ENCODE measurements around the gene ECSIT. TPM values are rescaled to one million over a fixed set of nuclear protein-coding genes. Genes with fewer than 3 reads are reported as not detected.
"Not testable (repeated sequence)": the region's sequence is repeated elsewhere in the genome, so short reads cannot be mapped to it uniquely, and the experiment has no call there.

The ECSIT gene
- total and polyA plus RNA-seq, 10 donors = 30.2 to 55.1 (median 36.3) TPM

DNA sequence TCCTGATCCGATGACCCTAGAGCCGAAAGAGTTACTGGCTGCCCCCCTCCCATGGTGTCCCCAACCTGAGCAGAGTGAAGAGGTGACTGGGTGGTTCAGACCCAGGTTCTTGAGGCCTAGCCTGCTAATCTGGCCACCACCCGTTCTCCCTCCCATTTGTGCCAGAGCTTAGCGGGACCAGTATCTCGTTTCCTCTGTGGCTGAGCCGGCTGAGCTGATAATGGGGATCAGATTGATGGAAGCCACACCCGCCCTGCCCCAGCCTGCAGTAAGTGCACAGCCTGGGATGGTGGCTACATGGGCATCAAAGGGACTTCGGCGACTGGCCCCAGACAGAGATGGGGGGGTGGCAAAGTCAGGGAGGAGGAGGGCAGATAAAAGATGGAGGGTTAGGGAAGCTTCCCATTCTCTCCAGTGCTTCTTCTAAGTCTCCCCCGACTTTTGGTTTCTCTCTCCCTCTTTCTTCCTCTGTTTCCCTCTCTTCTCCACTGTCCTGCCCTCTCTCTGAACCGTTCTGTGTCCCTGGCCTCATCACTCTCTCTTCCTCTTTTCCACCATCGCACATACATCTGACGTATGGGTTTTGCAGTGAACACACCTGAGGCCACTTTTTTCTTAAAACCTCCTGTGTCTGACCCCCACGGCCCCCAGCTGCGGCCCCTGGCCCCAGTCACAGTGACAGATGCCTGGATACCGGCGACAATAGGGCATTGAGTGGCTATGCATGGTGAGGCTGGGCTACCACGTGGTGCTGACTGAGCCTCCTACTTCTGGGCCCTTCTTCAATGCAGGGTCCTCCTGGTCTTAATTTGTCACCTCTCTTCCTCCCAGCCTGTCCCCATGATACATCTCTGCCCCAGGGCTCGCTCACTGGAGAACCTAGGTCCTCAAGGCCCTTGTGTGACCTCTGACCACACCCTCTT is 50.5 kb downstream of the ECSIT start:
- Histone ChIP-seq H3K36me3 (peaks cover 0 to 9% (median 0%) of the 10 kb centered on the region in 6 donors), H3K27me3 (replicated peaks in 1 of 7) (peaks cover 11 to 59% (median 45%) of the 10 kb centered on the region in 7 donors), H3K9me3 (no peaks in the 10 kb centered on the region), H3K4me1 (peaks cover 14 to 50% (median 44%) of the 10 kb centered on the region in 6 donors), H3K4me3 (no peak overlapping the region), H3K27ac (no peak overlapping the region)
- TF ChIP-seq POLR2A (IDR thresholded peaks at IDR 0.05) = no peak
- TF ChIP-seq, protein P1, sequence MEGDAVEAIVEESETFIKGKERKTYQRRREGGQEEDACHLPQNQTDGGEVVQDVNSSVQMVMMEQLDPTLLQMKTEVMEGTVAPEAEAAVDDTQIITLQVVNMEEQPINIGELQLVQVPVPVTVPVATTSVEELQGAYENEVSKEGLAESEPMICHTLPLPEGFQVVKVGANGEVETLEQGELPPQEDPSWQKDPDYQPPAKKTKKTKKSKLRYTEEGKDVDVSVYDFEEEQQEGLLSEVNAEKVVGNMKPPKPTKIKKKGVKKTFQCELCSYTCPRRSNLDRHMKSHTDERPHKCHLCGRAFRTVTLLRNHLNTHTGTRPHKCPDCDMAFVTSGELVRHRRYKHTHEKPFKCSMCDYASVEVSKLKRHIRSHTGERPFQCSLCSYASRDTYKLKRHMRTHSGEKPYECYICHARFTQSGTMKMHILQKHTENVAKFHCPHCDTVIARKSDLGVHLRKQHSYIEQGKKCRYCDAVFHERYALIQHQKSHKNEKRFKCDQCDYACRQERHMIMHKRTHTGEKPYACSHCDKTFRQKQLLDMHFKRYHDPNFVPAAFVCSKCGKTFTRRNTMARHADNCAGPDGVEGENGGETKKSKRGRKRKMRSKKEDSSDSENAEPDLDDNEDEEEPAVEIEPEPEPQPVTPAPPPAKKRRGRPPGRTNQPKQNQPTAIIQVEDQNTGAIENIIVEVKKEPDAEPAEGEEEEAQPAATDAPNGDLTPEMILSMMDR (IDR thresholded peaks at IDR 0.05 in 8 of 11, conservative IDR thresholded peaks at IDR 0.05 in 3 of 11) = no peak
- TF ChIP-seq POLR2AphosphoS5 (IDR thresholded peaks at IDR 0.05) = no peak
- WGBS, 5 donors = 46 to 58% (median 55%) methylated on average over 18 to 19 of the region's 19 CpGs
- intact Hi-C loops (cut with DNase I; ENCODE audit: low total_unique reads) = no loop called here
- no peak for DNase-seq

DNA sequence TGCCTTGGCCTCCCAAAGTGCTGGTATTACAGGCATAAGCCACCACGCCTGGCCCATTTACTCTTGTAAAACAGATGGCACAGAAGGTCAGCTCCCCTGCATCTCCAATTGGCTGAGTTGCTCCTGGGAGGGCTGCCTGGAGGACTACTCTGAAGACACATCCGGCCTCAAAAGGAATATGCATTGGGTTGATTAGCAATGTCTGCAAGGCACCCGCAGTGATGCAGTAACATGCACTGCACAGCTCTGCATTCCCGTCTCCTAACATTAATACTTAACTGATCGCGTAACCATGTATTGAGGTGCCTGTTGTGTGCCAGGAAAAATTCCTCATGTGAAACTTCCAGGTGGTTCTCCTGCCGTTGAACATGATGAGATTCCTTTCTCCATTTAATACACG is 53.1 kb downstream of the ECSIT start:
- Histone ChIP-seq H3K9me3 (no peaks in the 10 kb centered on the region), H3K4me1 (peaks cover 0 to 26% (median 21%) of the 10 kb centered on the region in 6 donors), H3K4me3 (no peak overlapping the region), H3K27ac (no peak overlapping the region), H3K36me3 (peaks cover 0 to 5% (median 0%) of the 10 kb centered on the region in 6 donors), H3K27me3 (replicated peaks in 1 of 7) (peaks cover 4 to 43% (median 19%) of the 10 kb centered on the region in 7 donors)
- TF ChIP-seq, protein P1 (IDR thresholded peaks at IDR 0.05 in 8 of 11, conservative IDR thresholded peaks at IDR 0.05 in 3 of 11) = no peak
- no peak for TF ChIP-seq POLR2AphosphoS5 (IDR thresholded peaks at IDR 0.05)
- TF ChIP-seq POLR2A (IDR thresholded peaks at IDR 0.05) = no peak
- WGBS, 5 donors = 77 to 89% (median 85%) methylated on average over 8 of the region's 8 CpGs
- intact Hi-C loops (cut with DNase I; ENCODE audit: low total_unique reads) = no loop called here
- DNase-seq = no peak

DNA sequence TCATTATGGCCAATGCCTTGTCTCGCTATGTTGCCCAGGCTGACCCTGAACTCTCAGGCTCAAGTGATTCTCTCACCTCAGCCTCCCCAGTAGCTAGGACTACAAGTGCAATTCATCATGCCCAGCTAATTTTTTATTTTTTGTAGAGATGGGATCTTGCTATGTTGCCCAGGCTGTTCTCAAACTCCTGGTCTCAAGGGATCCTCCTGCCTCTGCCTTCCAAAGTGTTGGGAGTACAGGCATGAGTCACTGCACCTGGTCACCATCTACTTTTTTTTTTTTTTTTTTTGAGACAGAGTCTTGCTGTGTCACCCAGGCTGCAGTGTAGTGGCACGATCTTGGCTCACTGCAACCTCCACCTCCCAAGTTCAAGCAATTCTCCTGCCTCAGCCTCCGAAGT is 53.6 kb downstream of the ECSIT start:
- DNase-seq; intact Hi-C loops (cut with DNase I; ENCODE audit: low total_unique reads); H3K36me3 ChIP-seq; H3K4me3 ChIP-seq; H3K27ac ChIP-seq; H3K9me3 ChIP-seq: not testable (repeated sequence)
- H3K4me1 ChIP-seq = peaks cover 0 to 20% (median 15%) of the 10 kb centered on the region in 6 donors
- peaks cover 0 to 40% (median 14%) of the 10 kb centered on the region in 7 donors for H3K27me3 ChIP-seq (replicated peaks in 1 of 7)
- 86 to 98% (median 89%) methylated on average over 3 of the region's 3 CpGs for WGBS, 5 donors

DNA sequence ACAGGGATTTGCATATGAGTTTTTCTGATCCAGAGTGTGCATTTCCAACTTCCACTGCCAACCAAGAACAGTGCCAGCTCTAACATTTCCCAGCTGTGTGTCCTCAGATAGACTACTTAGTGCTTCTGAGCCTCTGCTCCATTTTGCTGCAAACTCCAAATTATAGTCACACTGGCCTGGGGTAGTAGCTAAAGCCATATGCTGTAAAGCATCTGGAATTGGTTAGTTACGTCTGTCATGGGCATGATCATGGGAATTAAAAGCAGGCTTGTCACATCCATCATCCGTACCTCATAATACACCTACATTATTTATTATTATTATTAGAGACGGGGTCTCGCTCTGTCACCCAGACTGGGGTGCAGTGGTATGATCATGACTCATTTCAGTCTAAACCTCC is 55.2 kb downstream of the ECSIT start:
- TF ChIP-seq POLR2AphosphoS5 (IDR thresholded peaks at IDR 0.05) (no peak), POLR2A (IDR thresholded peaks at IDR 0.05) (no peak)
- TF ChIP-seq, protein P1 (IDR thresholded peaks at IDR 0.05 in 8 of 11, conservative IDR thresholded peaks at IDR 0.05 in 3 of 11) = no peak
- H3K36me3 ChIP-seq = no peaks in the 10 kb centered on the region
- no peak overlapping the region for H3K27ac ChIP-seq
- peaks cover 0 to 37% (median 0%) of the 10 kb centered on the region in 7 donors for H3K27me3 ChIP-seq (replicated peaks in 1 of 7)
- intact Hi-C loops (cut with DNase I; ENCODE audit: low total_unique reads) = no loop called here
- H3K9me3 ChIP-seq = no peaks in the 10 kb centered on the region
- H3K4me3 ChIP-seq = no peak overlapping the region
- peaks cover 0 to 4% (median 1%) of the 10 kb centered on the region in 6 donors for H3K4me1 ChIP-seq
- WGBS, 5 donors = 77 to 89% (median 82%) methylated on average over 4 of the region's 4 CpGs
- no peak for DNase-seq

DNA sequence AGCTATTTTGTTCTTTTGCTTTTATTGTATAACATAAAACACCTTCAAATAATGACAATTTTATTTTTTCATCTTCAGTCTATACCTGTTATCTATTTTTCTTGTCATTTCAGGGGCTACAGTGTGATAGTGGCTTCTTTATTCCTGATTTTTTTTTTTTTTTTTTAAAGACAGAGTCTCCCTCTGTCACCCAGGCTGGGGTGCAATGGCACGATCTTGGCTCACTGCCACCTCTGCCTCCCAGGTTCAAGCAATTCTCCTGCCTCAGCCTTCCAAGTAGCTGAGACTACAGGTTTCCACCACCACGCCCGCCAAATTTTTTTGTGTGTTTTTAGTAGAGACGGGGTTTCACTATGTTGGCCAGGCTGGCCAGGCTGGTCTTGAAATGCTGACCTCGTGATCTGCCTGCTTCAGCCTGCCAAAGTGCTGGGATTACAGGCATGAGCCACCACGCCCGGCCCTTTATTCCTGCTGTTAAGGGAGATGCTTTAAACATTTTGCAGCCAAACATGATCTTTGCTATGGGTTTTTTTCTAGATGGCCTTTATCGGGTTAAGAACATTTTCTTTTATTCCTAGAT is 60.6 kb downstream of the ECSIT start:
- H3K4me1 ChIP-seq; H3K4me3 ChIP-seq; H3K27ac ChIP-seq; H3K36me3 ChIP-seq; intact Hi-C loops (cut with DNase I; ENCODE audit: low total_unique reads); DNase-seq; H3K9me3 ChIP-seq: not testable (repeated sequence)
- H3K27me3 ChIP-seq (replicated peaks in 1 of 7) = peaks cover 0 to 40% (median 0%) of the 10 kb centered on the region in 7 donors
- WGBS, 5 donors = 67 to 82% (median 82%) methylated on average over 8 of the region's 8 CpGs
